ENCODE measurements around the gene DNAH17. TPM values are rescaled to one million over a fixed set of nuclear protein-coding genes. Genes with fewer than 3 reads are reported as not detected.
A peak's percentile ranks its signal among the peaks of the same experiment; 100 is the strongest.

Gene DNAH17
- total and polyA plus RNA-seq, 2 of the 13 experiments (the other 11 are each of a cell fraction or from before 2014, with no cell fraction given): 0.86 to 1.6 TPM

DNA sequence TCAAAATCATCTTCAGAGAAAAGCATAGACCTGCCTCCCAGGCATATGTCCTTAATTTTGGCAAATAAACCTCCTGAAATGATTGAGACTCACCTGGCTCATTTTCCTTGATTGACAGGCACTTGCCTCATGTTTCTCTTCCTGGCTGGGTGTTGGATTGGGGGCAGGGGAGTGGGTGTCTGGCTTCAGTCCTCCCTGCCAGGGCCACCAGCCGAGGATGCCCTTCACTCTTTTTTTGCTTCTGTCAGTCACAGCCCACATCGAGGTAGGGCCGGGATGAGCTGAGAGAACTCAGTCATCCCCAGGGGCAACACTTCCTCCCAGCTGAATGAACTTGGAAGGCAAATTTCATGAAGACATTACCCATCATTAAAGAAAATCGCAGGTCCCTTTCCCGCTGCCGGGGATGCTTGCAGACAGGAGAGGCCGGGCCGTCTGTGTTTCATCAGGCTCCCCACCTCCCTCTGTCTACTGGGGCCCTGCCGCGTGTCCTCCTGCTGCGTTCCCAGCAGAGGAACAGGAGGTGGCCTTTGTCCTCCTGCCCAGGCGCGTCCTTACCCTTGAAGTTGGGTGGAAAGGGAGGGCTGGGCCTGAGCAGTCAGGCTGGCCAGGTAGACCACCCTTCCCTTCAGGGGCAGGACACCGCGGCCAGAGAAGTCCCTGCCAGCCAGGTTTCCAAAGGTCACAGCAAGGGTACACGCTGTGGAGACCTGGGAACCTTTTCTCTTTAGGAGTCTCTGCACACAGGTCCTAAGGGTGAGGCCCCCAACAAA lies 11.2 kb upstream of the DNAH17 start (continued):
- TF ChIP-seq DMAP1 (CRISPR knock-in tag; IDR thresholded peaks at IDR 0.05): peak; percentile 73; the same call in 1 of the 2 replicates
- TF ChIP-seq RNF219 (CRISPR knock-in tag; IDR thresholded peaks at IDR 0.05): no peak
- TF ChIP-seq, protein P1, sequence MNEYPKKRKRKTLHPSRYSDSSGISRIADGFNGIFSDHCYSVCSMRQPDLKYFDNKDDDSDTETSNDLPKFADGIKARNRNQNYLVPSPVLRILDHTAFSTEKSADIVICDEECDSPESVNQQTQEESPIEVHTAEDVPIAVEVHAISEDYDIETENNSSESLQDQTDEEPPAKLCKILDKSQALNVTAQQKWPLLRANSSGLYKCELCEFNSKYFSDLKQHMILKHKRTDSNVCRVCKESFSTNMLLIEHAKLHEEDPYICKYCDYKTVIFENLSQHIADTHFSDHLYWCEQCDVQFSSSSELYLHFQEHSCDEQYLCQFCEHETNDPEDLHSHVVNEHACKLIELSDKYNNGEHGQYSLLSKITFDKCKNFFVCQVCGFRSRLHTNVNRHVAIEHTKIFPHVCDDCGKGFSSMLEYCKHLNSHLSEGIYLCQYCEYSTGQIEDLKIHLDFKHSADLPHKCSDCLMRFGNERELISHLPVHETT (CRISPR knock-in tag; conservative IDR thresholded peaks at IDR 0.05): no peak
- TF ChIP-seq ZNF614 (CRISPR knock-in tag; IDR thresholded peaks at IDR 0.05; ENCODE audit: borderline replicate concordance): no peak
- no peak for TF ChIP-seq ZNF570 (CRISPR knock-in tag; IDR thresholded peaks at IDR 0.05; ENCODE audit: borderline replicate concordance)
- TF ChIP-seq ZNF350 (CRISPR knock-in tag; IDR thresholded peaks at IDR 0.05; ENCODE audit: borderline replicate concordance, low read depth): peak; percentile 59; the same call in 1 of the 2 replicates
- TF ChIP-seq CC2D1A (CRISPR knock-in tag; IDR thresholded peaks at IDR 0.05): no peak
- no peak for TF ChIP-seq ZNF792 (CRISPR knock-in tag; IDR thresholded peaks at IDR 0.05)
- no peak for TF ChIP-seq TRIM22 (IDR thresholded peaks at IDR 0.05)
- TF ChIP-seq ONECUT2 (CRISPR knock-in tag; IDR thresholded peaks at IDR 0.05): no peak
- TF ChIP-seq ZBTB4 (CRISPR knock-in tag; IDR thresholded peaks at IDR 0.05; ENCODE audit: borderline replicate concordance): peak; percentile 23; the same call in 1 of the 2 replicates
- TF ChIP-seq ZNF446 (CRISPR knock-in tag; IDR thresholded peaks at IDR 0.05): no peak
- no peak for TF ChIP-seq TRAFD1 (CRISPR knock-in tag; IDR thresholded peaks at IDR 0.05; ENCODE audit: borderline replicate concordance)
- no peak for TF ChIP-seq ZC3H13 (CRISPR knock-in tag; IDR thresholded peaks at IDR 0.05)
- no peak for TF ChIP-seq GPBP1L1 (CRISPR knock-in tag; IDR thresholded peaks at IDR 0.05)
- TF ChIP-seq KDM6A (CRISPR knock-in tag; IDR thresholded peaks at IDR 0.05; ENCODE audit: low read depth): peak; percentile 53; the same call in 1 of the 2 replicates

All from HepG2 (cell line).